Fibroblast of skin of right quadriceps (primary cell): ENCODE data around the gene DOK3.
A peak's percentile ranks its signal among the peaks of the same experiment; 100 is the strongest.

ENCODE experiments used
- DNase-seq: peaks from one replicate; pipeline ENCODE4 v3.0.0-alpha.2; 2013

Gene DOK3

DNA sequence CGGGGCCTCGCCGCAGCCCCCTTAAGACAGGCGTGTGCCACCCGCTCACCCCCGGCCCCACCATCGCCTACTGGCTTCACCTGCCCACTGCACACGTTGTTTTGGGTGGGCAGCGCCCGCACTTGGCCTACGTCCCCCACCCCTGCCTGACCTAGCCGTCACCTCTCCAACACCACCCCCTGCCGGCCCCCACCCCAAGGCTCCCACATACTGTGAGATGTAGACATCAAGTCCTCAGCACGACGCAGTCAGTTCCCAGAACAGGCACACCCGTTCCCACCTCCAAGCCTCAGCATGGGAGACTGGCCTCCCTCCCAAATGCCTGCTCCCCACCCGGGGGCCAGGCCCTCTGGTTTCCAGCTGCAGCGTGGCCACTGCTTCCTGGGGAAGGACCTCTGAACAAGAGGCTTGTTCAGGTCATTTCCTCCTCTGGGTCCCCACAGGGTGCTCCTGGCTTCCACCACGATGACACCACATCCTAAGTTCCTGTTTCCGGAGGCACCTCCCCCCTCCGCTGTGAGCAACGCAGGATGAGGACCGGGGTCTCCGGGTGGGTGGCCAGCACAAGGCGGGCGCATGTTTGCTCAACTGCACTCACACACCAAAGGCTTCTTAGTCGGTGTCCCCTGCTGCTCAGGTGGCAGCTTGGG lies 47.5 kb downstream of the DOK3 start:
- no peak for DNase-seq

DNA sequence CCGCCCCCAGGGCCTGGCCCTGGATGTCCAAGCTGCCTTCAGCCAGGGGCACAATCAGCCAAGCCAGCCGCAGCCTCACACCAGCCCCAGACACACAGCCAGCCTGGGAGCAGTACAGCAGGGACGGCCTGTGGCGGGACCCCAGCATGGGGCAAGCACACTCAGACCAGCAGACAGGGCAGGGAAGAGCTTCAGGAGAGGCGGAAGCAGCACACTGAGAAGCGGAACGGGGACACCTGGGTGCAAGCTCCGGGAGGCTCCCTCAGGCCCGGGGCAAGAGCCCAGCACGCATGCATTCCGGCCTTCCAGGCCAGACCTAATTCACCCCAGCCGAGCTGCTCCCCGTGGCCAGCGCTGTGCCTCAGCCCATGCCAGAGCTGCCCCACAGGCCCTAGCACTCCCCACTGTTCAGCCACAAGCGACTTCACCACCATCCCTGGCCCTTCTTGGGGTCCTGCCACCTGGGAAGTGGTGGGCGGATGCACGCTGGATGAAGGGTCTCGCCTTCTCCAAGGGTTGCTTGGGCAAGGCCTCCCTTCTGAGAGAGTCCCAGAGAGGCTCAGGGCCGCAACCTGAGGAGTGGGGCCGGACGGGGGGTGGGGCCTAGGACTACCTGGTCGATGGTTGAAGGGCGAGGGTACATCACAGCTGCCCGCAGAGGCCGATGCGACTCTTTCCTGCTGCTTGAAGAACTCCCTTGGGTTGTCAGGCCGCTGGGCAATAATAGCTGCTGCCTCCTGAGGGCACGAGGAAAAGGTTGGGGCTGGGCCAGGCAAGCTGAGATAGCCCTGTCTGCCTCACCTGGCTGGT lies 49.6 kb downstream of the DOK3 start:
- DNase-seq, result no peak

DNA sequence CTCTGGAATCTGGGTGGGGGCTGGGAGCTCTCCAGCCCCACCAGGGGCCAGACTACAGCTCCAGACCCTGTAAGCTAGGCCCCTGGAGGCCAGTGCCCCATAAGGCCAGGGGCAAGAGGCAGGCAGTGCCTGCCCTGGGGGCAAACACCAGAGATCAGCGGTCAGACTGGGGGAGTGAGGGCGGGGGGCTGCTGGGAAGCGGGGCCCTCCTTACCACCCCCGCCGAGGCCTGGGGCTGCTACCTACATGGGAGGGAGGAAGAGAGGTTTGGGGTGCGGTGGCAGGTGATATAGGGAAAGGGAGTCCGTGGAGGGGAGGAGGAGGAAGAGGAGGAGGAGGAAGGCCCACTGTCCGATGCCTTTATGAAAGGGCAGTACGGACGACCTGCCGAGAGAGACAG lies 50.3 kb downstream of the DOK3 start:
- DNase-seq, result no peak

DNA sequence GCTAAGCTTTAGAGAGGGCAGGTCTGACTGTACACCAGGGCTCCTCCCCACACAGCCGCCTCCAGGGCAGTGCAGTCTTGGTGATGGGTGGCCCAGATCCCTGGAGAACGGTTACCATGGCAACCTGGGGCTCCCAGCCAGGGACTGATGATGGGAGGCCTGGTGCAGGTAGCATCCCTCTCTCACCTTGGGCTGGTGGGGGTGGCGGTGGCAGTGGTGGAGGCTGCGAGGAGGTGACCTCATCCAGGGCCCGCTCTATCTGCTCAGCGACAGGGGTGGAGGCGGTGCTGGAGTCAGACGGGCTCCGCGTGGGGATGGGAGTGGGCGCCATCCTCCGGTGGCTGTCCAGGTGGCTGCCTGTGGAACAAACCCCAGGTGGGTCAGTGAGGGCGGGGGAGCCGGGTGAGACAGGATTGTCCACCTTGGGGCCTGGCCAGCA lies 50.7 kb downstream of the DOK3 start:
- no peak for DNase-seq

DNA sequence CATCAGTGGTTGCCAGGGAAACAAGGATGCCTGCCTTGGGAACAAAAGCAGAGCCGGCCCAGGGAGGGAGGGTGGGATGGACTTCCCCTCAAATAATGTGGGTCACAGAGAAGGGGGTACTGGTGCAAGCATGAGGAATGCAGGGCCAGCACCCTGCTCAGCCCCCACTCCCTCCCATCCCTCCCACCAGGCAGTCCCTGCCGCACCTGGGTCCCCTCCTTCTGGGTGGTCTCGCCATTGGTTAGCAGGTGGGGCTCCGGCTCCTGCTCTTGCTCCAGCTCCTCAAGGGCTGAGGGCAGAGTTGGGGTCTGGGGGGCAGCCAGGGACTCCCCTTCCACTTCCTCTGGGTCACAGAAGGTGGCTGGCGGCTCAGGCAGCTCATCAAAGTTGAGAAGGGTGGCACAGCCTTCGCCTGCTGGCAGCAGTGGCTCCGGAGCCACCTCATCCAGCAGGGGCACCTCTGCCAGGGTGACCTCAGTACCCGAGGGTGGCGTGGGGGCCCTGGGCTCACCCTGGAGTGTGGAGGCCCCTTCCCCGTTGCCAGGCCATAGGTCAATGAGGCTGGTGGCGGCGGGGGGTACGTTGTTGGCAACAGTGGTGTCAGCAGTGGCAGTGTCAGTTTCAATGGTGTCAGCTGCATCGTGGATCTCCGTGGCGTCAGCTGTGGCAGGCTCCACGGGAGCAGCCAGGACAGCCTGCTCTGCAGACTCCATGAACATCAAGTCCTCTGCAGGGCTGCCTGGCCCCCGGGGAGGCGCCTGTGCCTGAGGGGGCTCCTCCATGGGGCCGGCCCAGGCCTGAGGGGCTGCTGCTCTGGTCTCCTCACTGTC lies 51.6 kb downstream of the DOK3 start:
- DNase-seq, result no peak

DNA sequence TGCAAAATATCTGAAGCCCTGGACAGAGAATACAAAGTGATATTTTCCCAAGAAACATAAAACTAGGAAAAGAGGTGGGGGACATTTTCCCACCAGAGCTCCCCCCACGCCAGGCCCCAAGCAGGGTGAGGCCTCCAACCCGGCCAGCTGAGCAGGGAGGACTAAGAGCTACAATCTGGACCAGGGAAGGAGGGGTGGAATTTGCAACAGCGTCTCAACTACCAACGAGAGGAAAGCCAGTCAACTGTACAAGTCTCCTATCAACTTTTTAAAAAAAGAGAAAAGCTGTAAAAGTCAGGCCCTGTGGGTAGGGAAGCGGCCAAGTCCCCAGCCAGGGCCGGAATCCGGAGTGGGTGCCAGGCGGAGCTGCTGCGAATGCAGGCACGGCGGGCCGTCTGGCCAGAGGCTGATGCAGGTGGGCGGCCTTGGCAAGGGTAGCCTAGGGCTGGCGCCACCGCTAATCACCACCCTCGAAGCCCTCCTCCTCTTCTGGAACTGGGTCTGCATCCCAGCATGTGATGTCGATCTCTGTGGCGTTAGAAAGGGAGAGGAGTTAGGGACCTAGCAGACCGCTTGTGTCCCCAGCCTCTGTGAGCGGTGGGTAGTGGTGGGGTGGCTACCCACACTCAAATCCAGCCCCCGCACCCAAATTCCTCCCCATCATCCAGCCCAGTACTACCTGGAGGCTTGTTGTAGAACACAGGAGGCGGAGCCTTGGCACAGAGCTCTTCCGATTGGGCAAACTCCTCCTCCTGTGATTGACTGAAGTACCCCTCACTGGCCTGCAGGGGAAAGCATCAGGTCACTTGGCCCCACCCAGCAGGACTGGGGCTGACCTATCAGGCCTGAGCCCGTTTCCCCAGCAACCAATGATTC lies 52.4 kb downstream of the DOK3 start:
- peak; percentile 95 for DNase-seq

DNA sequence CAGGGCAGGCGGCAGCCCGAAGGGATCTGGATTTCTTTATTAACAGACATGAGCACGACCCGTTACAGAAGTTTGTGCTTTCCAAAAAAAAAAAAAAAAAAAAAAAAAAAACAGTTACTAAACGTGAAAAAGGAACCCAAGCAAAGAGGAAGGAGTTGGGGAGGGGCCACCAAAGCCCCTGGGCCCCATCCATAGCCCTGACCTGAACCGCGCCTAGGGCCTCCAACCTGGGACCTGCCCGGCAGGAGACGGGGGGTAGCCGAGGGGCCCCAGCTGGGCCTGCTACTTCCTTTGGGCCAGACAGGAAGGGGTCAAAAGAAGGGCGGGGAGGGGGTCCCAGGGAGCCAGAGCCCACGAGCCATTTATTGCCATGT lies 53.0 kb downstream of the DOK3 start:
- no peak for DNase-seq

DNA sequence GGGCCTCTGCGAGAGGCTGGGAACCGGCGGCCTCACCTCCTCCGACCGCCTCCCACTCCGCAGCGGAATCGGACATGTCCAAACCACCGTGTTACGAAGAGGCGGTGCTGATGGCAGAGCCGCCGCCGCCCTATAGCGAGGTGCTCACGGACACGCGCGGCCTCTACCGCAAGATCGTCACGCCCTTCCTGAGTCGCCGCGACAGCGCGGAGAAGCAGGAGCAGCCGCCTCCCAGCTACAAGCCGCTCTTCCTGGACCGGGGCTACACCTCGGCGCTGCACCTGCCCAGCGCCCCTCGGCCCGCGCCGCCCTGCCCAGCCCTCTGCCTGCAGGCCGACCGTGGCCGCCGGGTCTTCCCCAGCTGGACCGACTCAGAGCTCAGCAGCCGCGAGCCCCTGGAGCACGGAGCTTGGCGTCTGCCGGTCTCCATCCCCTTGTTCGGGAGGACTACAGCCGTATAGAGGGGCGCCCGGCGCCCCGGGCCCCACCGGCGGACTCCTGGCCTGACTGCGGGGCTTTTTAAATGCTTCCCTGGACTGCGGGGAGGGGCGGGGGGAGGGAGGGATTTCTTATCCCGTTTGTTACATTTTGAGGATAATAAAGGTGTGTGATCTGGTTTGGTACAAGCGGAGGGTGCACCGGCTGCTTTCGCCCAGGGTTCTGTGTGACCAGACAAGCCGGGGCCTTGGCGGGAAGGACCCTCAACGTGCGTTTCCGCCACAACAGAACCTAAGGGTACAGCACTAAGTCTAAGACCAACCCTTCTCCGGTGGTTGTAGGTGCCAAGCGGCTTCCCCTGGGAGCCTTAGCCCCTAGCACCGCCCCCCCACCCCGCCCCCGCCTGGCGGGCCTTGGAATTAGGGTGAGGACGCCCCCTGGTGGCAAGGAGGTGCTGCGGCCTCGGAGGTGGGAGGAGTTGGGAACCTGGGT lies 53.7 kb downstream of the DOK3 start:
- DNase-seq, result peak; percentile 83

DNA sequence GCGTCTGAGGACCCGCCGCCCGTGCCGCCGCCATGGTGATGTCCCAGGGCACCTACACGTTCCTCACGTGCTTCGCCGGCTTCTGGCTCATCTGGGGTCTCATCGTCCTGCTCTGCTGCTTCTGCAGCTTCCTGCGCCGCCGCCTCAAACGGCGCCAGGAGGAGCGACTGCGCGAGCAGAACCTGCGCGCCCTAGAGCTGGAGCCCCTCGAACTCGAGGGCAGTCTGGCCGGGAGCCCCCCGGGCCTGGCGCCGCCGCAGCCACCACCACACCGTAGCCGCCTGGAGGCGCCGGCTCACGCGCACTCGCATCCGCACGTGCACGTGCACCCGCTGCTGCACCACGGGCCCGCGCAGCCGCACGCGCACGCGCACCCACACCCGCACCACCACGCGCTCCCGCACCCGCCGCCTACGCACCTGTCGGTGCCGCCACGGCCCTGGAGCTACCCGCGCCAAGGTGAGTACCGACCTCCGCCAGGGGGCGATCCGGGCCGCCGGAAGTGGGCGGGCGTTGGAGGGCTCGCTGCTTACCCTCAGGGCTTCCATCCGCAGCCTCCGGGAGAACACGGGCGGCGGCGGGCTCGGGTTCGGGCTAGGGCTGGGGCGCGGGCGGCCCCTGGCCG lies 54.5 kb downstream of the DOK3 start:
- DNase-seq, result peak; percentile 70

DNA sequence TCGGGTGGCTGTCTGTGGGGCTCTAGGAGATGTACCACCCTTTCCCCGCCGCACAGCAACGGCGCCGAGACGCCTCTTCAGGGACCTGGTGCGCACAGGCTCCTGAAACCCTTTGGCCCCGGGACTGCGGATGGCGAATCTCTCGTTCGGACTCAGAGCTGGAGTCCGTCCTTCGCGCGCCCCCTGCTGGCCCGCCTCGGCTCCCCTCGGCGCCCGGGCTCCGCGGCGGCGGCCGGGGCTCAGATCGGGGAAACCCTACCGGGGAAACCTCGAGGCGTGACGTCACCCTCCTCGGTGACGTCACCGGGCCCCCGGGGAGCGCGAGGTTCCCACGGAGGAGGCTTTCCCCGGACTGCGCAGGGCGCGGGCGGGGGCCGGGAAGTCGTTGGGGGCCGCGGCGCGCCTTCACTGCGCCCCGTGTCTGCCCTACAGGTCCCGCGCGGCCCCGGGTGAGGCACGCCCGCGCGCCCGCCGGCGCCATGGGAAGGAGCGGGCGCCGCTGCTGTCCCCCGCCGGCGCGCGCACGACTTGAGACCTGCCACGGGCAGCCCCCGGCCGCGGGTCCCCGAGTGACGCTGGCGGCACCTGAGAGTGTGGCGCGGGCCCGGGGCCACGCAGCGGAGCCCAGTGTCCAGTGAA lies 55.1 kb downstream of the DOK3 start:
- peak; percentile 87 for DNase-seq

DNA sequence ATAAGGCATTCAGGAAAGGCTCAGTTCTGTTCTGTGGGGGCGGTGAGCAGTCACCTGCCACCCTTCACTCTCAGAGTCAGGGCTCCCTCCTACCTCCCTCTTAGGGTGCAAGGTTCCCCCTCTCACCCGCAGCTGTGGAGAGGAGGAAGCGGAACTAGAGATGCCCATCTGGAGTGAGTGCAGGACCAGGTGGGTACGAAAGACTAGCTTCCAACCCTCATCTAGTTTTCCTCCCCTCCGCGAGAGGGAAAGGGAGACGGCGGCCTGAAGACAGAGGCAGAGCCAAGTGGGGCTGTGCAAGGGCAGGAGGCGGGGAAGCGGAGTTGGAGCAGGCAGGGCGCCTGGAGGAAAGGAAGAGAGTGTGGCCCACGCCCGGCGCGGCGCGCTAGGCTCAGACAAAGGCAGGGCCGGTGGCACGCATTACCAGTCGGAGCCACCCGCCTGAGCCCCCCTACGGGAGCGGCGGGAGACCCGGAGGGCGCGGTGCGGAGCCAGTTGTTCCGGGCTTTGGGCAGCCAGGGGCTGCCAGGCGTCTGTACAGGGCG lies 55.7 kb downstream of the DOK3 start:
- no peak for DNase-seq

DNA sequence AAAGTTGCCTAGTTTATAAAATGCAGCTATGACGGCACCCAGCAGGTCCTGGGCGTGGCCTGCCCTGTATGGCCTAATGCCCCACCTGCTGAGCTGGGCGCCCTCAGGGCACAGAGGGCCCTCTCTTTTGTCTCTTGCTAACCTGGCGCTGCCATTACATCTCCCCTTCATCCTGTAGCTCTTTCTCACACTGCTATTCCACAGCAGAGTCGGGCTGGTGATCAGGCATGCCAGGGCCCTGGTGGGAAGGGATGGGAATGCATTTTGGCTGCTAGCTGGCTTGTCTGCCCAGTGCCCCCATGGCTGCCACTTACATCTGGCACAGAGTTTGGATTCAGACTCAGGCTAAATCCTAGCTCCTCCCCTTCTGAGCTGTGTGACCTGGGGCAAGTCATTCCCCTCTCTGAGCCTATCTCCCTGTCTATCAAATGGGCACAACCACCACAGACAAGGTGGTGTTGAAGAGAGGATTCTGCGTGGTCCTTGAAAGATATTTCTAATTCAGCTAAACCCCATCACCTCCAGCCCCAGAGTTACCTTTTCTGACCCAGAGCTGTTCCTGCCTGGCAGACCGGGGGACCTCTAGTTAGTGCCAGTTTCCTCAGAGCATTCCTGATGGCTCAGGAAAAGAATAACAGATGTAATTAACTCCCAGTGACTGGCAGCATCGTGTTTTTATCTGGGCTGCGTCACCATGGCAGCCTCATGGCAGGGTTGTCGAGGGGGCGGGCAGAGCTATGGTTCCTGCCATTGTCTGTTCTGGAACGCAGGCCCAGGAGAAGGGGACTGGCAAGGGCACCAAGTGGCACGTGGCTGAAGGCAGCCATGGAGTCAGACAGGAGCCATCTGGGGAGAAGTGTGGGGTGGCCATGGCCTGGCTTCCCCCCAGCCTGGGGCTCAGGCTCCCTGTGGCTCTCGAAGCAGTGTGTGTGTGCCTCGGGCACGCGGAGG lies 56.7 kb downstream of the DOK3 start:
- no peak for DNase-seq
